Duodenal mucosa (tissue), 2 donors: ENCODE measurements around the gene ENTPD3.

Source experiments
- H3K27ac ChIP-seq: one replicate; pipeline ENCODE4 v1.7.0; 2013; ENCODE audit warnings: low read depth, low read length
- H3K27me3 ChIP-seq, 2 donors: one replicate each; pipeline ENCODE4 v1.7.0; 2013; ENCODE audit warnings: low read length in 2 of 2, control low read depth in 1 of 2; ENCODE audit not compliant: insufficient read depth in 2 of 2, control insufficient read depth in 1 of 2
- H3K36me3 ChIP-seq, 2 donors: one replicate each; pipeline ENCODE4 v1.7.0; 2013; ENCODE audit warnings: low read length in 2 of 2, control low read depth in 1 of 2; ENCODE audit not compliant: insufficient read depth in 2 of 2, control insufficient read depth in 1 of 2
- H3K4me1 ChIP-seq, 2 donors: one replicate each; pipeline ENCODE4 v1.7.0; 2013; ENCODE audit warnings: low read length in 2 of 2, control low read depth in 1 of 2; ENCODE audit not compliant: insufficient read depth in 2 of 2, control insufficient read depth in 1 of 2
- H3K4me3 ChIP-seq, 2 donors: one replicate each; pipeline ENCODE4 v1.7.0; 2013; ENCODE audit warnings: low read length in 2 of 2, low read depth in 1 of 2
- H3K9ac ChIP-seq, 2 donors: one replicate each; pipeline ENCODE4 v1.7.0; 2013; ENCODE audit warnings: low read length in 2 of 2, low read depth in 1 of 2
- H3K9me3 ChIP-seq, 2 donors: one replicate each; pipeline ENCODE4 v1.7.0; 2013; ENCODE audit warnings: low read length in 2 of 2, control low read depth in 1 of 2; ENCODE audit not compliant: control insufficient read depth in 1 of 2

Gene ENTPD3

GRCh38 chr3:40398346-40398745 lies 11.4 kb downstream of the ENTPD3 start:
- Histone ChIP-seq H3K27me3 (no peaks in the 10 kb centered on the region), H3K9ac (no peak overlapping the region), H3K36me3 (no peaks in the 10 kb centered on the region), H3K9me3 (peaks cover 0 to 2% of the 10 kb centered on the region in 2 donors), H3K4me1 (no peaks in the 10 kb centered on the region), H3K27ac (no peak overlapping the region), H3K4me3 (no peak overlapping the region)

GRCh38 chr3:40404591-40405198 lies 17.7 kb downstream of the ENTPD3 start:
- H3K4me3 ChIP-seq, result no peak overlapping the region
- H3K27me3 ChIP-seq, result no peaks in the 10 kb centered on the region
- H3K27ac ChIP-seq, result no peak overlapping the region
- no peak overlapping the region for H3K9ac ChIP-seq
- H3K9me3 ChIP-seq, result no peaks in the 10 kb centered on the region
- H3K36me3 ChIP-seq, result no peaks in the 10 kb centered on the region
- no peaks in the 10 kb centered on the region for H3K4me1 ChIP-seq

GRCh38 chr3:40407007-40407406 lies 20.0 kb downstream of the ENTPD3 start:
- Histone ChIP-seq H3K9ac (no peak overlapping the region), H3K27me3 (no peaks in the 10 kb centered on the region), H3K4me1 (no peaks in the 10 kb centered on the region), H3K36me3 (no peaks in the 10 kb centered on the region), H3K4me3 (no peak overlapping the region), H3K9me3 (no peaks in the 10 kb centered on the region), H3K27ac (no peak overlapping the region)

DNA sequence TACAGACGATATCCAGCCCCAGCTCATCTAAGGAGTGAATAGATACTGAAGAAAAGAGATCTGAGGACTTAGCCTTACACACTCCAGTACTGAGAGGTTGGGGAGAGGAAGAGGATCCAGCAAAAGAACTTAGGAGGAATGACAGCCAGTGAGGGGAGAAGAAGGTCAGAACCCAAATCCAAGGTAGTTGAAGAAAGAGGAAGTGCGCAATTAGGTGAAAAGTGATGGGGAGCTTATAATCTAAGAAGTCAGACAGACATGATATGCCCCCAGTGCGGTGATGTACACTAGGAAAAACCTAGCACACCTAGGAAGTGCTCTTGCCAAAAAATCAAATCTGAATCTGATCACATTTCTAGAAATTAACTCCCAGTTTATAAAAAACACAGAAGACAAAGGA lies 20.6 kb downstream of the ENTPD3 start:
- Histone ChIP-seq H3K4me3 (no peak overlapping the region), H3K36me3 (no peaks in the 10 kb centered on the region), H3K9ac (no peak overlapping the region), H3K27ac (no peak overlapping the region), H3K9me3 (no peaks in the 10 kb centered on the region), H3K4me1 (no peaks in the 10 kb centered on the region), H3K27me3 (no peaks in the 10 kb centered on the region)

DNA sequence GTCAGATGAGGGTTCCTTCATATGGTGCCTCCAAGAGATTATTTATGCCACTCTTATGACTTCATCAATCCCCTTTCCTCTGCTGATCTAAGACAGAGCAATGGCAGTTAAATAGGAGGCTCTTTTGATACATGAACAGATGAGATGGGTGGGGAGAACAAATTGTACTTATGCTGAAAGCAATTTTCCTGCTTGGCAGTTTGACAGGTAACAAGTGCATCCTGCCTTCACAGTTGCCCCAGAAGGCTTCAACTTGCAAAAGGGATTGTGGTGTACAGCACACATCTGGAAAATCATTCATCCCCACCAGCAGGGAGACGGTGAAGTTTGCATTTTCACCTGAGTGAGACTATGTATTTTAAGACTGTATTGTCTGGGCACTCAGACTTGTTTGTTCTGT lies 27.3 kb downstream of the ENTPD3 start:
- H3K27ac ChIP-seq, result no peak overlapping the region
- H3K36me3 ChIP-seq, result no peaks in the 10 kb centered on the region
- H3K4me3 ChIP-seq, result no peak overlapping the region
- no peaks in the 10 kb centered on the region for H3K4me1 ChIP-seq
- no peaks in the 10 kb centered on the region for H3K9me3 ChIP-seq
- H3K9ac ChIP-seq, result no peak overlapping the region
- no peaks in the 10 kb centered on the region for H3K27me3 ChIP-seq

DNA sequence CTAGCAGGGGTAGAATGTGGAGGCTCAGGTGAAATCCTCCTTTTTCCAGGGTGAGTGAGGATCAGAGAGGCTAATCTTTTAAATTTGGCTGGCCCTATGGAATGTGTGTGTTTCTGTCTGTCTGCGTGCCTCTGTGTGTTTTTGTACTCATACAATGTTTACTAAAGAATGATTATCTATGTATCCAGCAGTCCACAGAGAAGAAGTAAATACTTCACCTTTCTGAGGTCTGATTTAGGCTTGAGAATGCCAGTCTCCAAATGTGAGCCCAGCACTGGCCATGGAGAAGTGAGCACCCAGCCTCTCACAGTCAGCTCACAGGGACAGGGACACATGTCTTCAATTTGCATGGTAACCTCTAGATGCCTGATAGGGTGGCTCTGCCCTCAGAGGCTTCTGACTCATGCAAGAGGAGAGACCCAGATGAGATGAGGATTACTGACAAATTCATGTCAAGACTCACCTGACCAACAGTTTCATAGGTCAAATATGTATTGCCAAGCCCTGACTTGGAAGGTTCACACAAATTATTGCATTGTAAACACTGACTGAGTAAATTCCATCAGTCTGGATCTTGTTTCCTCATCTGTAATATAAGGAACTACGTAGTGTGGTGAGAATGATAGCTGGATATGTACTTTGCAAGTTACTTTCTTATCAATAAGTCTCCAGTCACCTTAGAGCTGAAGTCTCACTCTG lies 31.0 kb downstream of the ENTPD3 start:
- no peak overlapping the region for H3K27ac ChIP-seq

GRCh38 chr3:40422861-40423260 lies 35.9 kb downstream of the ENTPD3 start:
- no peaks in the 10 kb centered on the region for H3K4me1 ChIP-seq
- no peak overlapping the region for H3K27ac ChIP-seq
- no peaks in the 10 kb centered on the region for H3K36me3 ChIP-seq
- no peaks in the 10 kb centered on the region for H3K27me3 ChIP-seq
- H3K9ac ChIP-seq, result no peak overlapping the region
- no peak overlapping the region for H3K4me3 ChIP-seq
- H3K9me3 ChIP-seq, result no peaks in the 10 kb centered on the region

More for the DNA sequence above, 31.0 kb downstream of the ENTPD3 start:
- Histone ChIP-seq H3K9ac (no peak overlapping the region), H3K4me1 (no peaks in the 10 kb centered on the region), H3K9me3 (no peaks in the 10 kb centered on the region), H3K4me3 (no peak overlapping the region), H3K36me3 (no peaks in the 10 kb centered on the region), H3K27me3 (no peaks in the 10 kb centered on the region)

- H3K9ac ChIP-seq, result no peak overlapping the region
- no peaks in the 10 kb centered on the region for H3K9me3 ChIP-seq
- no peaks in the 10 kb centered on the region for H3K36me3 ChIP-seq
- H3K27me3 ChIP-seq, result no peaks in the 10 kb centered on the region
- H3K4me3 ChIP-seq, result no peak overlapping the region
- H3K4me1 ChIP-seq, result no peaks in the 10 kb centered on the region
- H3K27ac ChIP-seq, result no peak overlapping the region
Observed at GRCh38 chr3:40427045-40427669, 40.2 kb downstream of the ENTPD3 start.

DNA sequence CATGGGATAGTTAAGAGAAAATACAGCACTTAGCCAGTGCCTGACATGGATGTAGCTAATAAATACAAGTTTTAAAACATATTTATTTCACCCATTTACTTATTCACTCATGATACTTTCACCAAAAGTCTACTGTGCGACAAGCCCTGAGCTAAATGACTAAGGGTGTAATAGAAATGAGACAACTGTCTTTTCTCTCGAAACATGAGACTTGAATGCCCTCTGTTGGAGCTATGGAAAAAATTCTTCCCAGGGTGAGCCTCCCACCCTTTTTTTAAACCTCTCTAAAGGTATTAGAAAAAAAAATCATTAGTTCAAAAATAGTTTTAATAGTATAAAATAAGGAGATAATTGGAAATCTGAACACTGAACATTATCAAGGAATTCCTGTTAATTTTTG lies 45.8 kb downstream of the ENTPD3 start:
- H3K9ac ChIP-seq, result no peak overlapping the region

GRCh38 chr3:40437889-40438288 lies 50.9 kb downstream of the ENTPD3 start:
- no peaks in the 10 kb centered on the region for H3K36me3 ChIP-seq
- H3K27ac ChIP-seq, result no peak overlapping the region
- no peaks in the 10 kb centered on the region for H3K4me1 ChIP-seq
- no peaks in the 10 kb centered on the region for H3K9me3 ChIP-seq
- H3K4me3 ChIP-seq, result no peak overlapping the region
- H3K27me3 ChIP-seq, result no peaks in the 10 kb centered on the region
- no peak overlapping the region for H3K9ac ChIP-seq

More for the DNA sequence above, 45.8 kb downstream of the ENTPD3 start:
- no peak overlapping the region for H3K4me3 ChIP-seq
- no peaks in the 10 kb centered on the region for H3K36me3 ChIP-seq
- H3K27me3 ChIP-seq, result no peaks in the 10 kb centered on the region
- H3K27ac ChIP-seq, result no peak overlapping the region
- H3K4me1 ChIP-seq, result no peaks in the 10 kb centered on the region
- H3K9me3 ChIP-seq, result no peaks in the 10 kb centered on the region
